Liver (tissue), 9 donors: ENCODE data around the gene TFB2M. TPM values are rescaled to one million over a fixed set of nuclear protein-coding genes. Genes with fewer than 3 reads are reported as not detected.

Source experiments
- DNase-seq: peaks from one replicate; pipeline ENCODE4 v3.0.0-alpha.2; 2017; ENCODE audit warnings: low spot score
- H3K27ac ChIP-seq, 2 donors: one replicate each; pipeline ENCODE4 v1.7.0; 2013; ENCODE audit warnings: inconsistent platforms in 2 of 2, low read length in 2 of 2, control low read depth in 1 of 2, low read depth in 1 of 2, mild to moderate bottlenecking in 1 of 2
- H3K27me3 ChIP-seq, 4 donors: one replicate each; pipeline versions ENCODE4 v1.6.1 to v1.7.0; 2013; ENCODE audit warnings: low read length in 3 of 4, inconsistent platforms in 1 of 4, mild to moderate bottlenecking in 1 of 4, moderate library complexity in 1 of 4; ENCODE audit not compliant: control insufficient read depth in 4 of 4, insufficient read depth in 4 of 4
- H3K36me3 ChIP-seq, 4 donors: one replicate each; pipeline versions ENCODE4 v1.6.1 to v1.7.0; 2013; ENCODE audit warnings: low read length in 3 of 4, mild to moderate bottlenecking in 3 of 4, low read depth in 1 of 4, moderate library complexity in 1 of 4; ENCODE audit not compliant: control insufficient read depth in 4 of 4, insufficient read depth in 3 of 4
- H3K4me1 ChIP-seq, 4 donors: one replicate each; pipeline versions ENCODE4 v1.6.1 to v1.7.0; 2013; ENCODE audit warnings: low read length in 3 of 4, mild to moderate bottlenecking in 3 of 4, moderate library complexity in 1 of 4; ENCODE audit not compliant: control insufficient read depth in 4 of 4, insufficient read depth in 4 of 4
- H3K4me3 ChIP-seq, 3 donors: one replicate each; pipeline versions ENCODE4 v1.6.1 to v1.7.0; 2013; ENCODE audit warnings: low read length in 3 of 3, control low read depth in 1 of 3, low read depth in 1 of 3, mild to moderate bottlenecking in 1 of 3
- H3K9ac ChIP-seq, 2 donors: one replicate each; pipeline ENCODE4 v1.7.0; 2013; ENCODE audit warnings: low read length in 2 of 2, mild to moderate bottlenecking in 2 of 2, moderate library complexity in 2 of 2, control low read depth in 1 of 2, low read depth in 1 of 2
- H3K9me3 ChIP-seq, 4 donors: one replicate each; pipeline versions ENCODE4 v1.6.1 to v1.7.0; 2013; ENCODE audit warnings: low read length in 3 of 4; ENCODE audit not compliant: control insufficient read depth in 4 of 4
- GABPA ChIP-seq, 2 donors: IDR thresholded peaks in 1 of 2; conservative IDR thresholded peaks in 1 of 2; 2 replicates each; pipeline ENCODE4 v1.6.1; 2016; ENCODE audit warnings: antibody characterized with exemption in 2 of 2, mild to moderate bottlenecking in 1 of 2, moderate library complexity in 1 of 2
- HNF4A ChIP-seq, 2 donors: conservative IDR thresholded peaks; 2 replicates each; pipeline ENCODE4 v1.6.1; 2016; ENCODE audit warnings: antibody characterized with exemption in 2 of 2, mild to moderate bottlenecking in 2 of 2
- JUND ChIP-seq, 2 donors: IDR thresholded peaks; 2 replicates each; pipeline ENCODE4 v1.6.1; 2016; ENCODE audit warnings: antibody characterized with exemption in 2 of 2
- NR2F2 ChIP-seq: IDR thresholded peaks from 2 replicates; pipeline ENCODE4 v1.6.1; 2016; ENCODE audit warnings: antibody characterized with exemption
- RAD21 ChIP-seq, 2 donors: IDR thresholded peaks; 2 replicates each; pipeline ENCODE4 v1.6.1; 2016; ENCODE audit warnings: antibody characterized with exemption in 2 of 2, mild to moderate bottlenecking in 2 of 2
- SP1 ChIP-seq: IDR thresholded peaks from 2 replicates; pipeline ENCODE4 v1.6.1; 2018; ENCODE audit warnings: antibody characterized with exemption, mild to moderate bottlenecking
- TAF1 ChIP-seq: conservative IDR thresholded peaks from 2 replicates; pipeline ENCODE4 v1.6.1; 2016; ENCODE audit warnings: antibody characterized with exemption, mild to moderate bottlenecking
- YY1 ChIP-seq: IDR thresholded peaks from 2 replicates; pipeline ENCODE4 v1.6.1; 2016; ENCODE audit warnings: antibody characterized with exemption, mild to moderate bottlenecking
- WGBS: extraction: QIAGEN DNeasy Blood & Tissue Kit; methylation state at CpG from one replicate; pipeline ENCODE4 v1.1.7; 2013; 5-methylcytosine and 5-hydroxymethylcytosine counted together
- polyA plus RNA-seq, 2 donors: library from polyadenylated mRNA; stranded (reverse) in 1 of 2; unstranded in 1 of 2; fragments of 200-250 nt in 1 of 2; fragments of >200 nt in 1 of 2; fragmentation: Nextera tagmentation in 1 of 2; extraction: Ambion mirVana in 1 of 2; gene quantifications; one replicate each; pipeline versions ENCODE4 v1.2.1 to v1.2.3, GENCODE V29; 2013 to 2015
- total RNA-seq, 2 donors: library from RNA; depleted of rRNA; stranded (reverse); fragments of >200 nt; gene quantifications; one replicate each; pipeline ENCODE4 v1.2.3, GENCODE V29; 2014
- TF ChIP-seq, protein P1 (sequence below): IDR thresholded peaks from 2 replicates; pipeline ENCODE4 v1.6.1; 2016; ENCODE audit warnings: antibody characterized with exemption, mild to moderate bottlenecking
- TF ChIP-seq, protein P2 (sequence below): IDR thresholded peaks from 2 replicates; pipeline ENCODE4 v1.6.1; 2016; ENCODE audit warnings: antibody characterized with exemption
- TF ChIP-seq, protein P3 (sequence below): fragments of 150-350 bp; IDR thresholded peaks from 2 replicates; pipeline ENCODE4 v1.5.1; 2017; ENCODE audit warnings: improper control_type of control experiment, low read depth, low read length; ENCODE audit not compliant: missing input control
- TF ChIP-seq, protein P4 (sequence below): IDR thresholded peaks from 2 replicates; pipeline ENCODE4 v1.6.1; 2016; ENCODE audit warnings: antibody characterized with exemption
- donor health status: healthy.
- donor health status: healthy.
- donor health status: healthy.
- donor health status: healthy.
- donor health status: healthy.

TFB2M gene
- total and polyA plus RNA-seq, 4 donors = 15.0 to 26.4 (median 23.5) TPM

DNA sequence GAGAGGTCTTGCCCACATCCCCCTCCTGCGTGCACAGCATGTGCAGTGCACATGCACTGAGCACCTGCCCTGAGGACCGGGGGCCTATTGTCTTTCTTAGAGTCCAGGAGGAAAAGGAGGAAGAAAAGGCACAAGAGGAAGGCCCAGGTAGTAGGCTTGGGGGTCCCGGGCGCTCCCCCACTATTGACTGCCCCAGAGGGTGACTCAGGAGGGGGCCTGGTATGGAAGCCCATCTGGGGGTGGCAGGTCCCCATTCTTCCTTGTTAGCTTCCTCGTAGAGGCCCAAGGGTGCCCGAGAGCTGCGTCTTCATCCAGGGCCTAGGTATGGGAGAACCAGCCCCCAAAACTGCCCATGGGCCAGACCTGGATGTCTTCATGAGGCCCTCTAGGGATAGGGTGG, 54.9 kb downstream of the TFB2M start (continued):
- TF ChIP-seq, protein P1, sequence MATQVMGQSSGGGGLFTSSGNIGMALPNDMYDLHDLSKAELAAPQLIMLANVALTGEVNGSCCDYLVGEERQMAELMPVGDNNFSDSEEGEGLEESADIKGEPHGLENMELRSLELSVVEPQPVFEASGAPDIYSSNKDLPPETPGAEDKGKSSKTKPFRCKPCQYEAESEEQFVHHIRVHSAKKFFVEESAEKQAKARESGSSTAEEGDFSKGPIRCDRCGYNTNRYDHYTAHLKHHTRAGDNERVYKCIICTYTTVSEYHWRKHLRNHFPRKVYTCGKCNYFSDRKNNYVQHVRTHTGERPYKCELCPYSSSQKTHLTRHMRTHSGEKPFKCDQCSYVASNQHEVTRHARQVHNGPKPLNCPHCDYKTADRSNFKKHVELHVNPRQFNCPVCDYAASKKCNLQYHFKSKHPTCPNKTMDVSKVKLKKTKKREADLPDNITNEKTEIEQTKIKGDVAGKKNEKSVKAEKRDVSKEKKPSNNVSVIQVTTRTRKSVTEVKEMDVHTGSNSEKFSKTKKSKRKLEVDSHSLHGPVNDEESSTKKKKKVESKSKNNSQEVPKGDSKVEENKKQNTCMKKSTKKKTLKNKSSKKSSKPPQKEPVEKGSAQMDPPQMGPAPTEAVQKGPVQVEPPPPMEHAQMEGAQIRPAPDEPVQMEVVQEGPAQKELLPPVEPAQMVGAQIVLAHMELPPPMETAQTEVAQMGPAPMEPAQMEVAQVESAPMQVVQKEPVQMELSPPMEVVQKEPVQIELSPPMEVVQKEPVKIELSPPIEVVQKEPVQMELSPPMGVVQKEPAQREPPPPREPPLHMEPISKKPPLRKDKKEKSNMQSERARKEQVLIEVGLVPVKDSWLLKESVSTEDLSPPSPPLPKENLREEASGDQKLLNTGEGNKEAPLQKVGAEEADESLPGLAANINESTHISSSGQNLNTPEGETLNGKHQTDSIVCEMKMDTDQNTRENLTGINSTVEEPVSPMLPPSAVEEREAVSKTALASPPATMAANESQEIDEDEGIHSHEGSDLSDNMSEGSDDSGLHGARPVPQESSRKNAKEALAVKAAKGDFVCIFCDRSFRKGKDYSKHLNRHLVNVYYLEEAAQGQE = no peak
- TF ChIP-seq TAF1 (no peak), JUND (IDR thresholded peaks at IDR 0.05) (no peak)

DNA sequence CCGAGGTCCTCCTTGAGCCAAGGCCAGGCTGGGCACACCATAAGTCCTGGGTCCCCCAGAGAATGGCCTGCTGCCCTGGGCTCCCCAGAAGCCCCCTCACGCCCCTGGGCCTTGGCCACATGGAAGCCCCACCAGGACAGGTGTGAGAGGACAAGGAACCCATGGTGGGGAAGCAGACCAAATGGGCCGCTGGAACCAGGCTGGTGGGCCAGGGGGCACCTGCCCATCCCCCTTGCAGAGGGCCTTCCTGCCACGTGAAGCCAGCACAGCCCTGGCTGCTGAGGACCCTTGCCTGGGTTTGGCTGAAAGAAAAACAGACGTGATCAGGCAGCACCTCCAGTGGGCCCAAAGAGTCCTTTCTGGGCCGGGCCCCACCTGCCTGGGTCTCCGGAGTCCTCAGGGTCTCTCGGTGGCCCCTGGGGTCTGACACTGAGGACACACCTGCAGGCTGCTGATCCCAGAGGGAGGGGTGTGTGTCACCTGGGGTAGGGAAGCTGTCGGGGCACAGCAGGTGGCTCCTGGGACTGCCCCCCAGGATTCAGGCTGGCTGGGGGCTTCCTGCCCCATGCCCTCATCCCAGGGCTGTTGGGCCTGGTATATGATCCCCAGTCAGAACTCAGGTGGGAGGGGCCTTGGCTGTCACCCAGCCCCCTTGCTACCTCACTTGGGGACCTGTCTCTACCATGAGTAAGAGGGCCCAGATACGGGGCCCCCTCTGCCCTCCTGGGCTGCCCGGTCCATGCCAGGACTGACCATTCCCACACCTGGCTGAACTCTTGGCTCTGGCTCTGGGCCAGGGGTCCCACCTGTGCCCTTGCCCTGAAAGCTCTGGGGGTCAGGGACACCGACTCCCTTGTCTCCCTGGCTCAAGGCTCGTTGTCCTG, 55.7 kb downstream of the TFB2M start:
- Histone ChIP-seq H3K36me3 (no peaks in the 10 kb centered on the region), H3K4me3 (no peak overlapping the region), H3K27me3 (no peaks in the 10 kb centered on the region), H3K27ac (no peak overlapping the region), H3K9me3 (peaks cover 2 to 11% (median 8%) of the 10 kb centered on the region in 4 donors), H3K4me1 (peaks cover 0 to 14% (median 6%) of the 10 kb centered on the region in 4 donors), H3K9ac (no peak overlapping the region)
- no peak for DNase-seq
- TF ChIP-seq TAF1 = no peak
- TF ChIP-seq YY1 = no peak
- no peak for TF ChIP-seq NR2F2
- no peak for TF ChIP-seq GABPA (IDR thresholded peaks at IDR 0.05 in 1 of 2, conservative IDR thresholded peaks at IDR 0.05 in 1 of 2)
- no peak for TF ChIP-seq SP1
- TF ChIP-seq, protein P2, sequence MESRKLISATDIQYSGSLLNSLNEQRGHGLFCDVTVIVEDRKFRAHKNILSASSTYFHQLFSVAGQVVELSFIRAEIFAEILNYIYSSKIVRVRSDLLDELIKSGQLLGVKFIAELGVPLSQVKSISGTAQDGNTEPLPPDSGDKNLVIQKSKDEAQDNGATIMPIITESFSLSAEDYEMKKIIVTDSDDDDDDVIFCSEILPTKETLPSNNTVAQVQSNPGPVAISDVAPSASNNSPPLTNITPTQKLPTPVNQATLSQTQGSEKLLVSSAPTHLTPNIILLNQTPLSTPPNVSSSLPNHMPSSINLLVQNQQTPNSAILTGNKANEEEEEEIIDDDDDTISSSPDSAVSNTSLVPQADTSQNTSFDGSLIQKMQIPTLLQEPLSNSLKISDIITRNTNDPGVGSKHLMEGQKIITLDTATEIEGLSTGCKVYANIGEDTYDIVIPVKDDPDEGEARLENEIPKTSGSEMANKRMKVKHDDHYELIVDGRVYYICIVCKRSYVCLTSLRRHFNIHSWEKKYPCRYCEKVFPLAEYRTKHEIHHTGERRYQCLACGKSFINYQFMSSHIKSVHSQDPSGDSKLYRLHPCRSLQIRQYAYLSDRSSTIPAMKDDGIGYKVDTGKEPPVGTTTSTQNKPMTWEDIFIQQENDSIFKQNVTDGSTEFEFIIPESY = no peak
- no peak for TF ChIP-seq RAD21 (IDR thresholded peaks at IDR 0.05)
- TF ChIP-seq, protein P3, sequence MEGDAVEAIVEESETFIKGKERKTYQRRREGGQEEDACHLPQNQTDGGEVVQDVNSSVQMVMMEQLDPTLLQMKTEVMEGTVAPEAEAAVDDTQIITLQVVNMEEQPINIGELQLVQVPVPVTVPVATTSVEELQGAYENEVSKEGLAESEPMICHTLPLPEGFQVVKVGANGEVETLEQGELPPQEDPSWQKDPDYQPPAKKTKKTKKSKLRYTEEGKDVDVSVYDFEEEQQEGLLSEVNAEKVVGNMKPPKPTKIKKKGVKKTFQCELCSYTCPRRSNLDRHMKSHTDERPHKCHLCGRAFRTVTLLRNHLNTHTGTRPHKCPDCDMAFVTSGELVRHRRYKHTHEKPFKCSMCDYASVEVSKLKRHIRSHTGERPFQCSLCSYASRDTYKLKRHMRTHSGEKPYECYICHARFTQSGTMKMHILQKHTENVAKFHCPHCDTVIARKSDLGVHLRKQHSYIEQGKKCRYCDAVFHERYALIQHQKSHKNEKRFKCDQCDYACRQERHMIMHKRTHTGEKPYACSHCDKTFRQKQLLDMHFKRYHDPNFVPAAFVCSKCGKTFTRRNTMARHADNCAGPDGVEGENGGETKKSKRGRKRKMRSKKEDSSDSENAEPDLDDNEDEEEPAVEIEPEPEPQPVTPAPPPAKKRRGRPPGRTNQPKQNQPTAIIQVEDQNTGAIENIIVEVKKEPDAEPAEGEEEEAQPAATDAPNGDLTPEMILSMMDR = no peak
- TF ChIP-seq, protein P4, sequence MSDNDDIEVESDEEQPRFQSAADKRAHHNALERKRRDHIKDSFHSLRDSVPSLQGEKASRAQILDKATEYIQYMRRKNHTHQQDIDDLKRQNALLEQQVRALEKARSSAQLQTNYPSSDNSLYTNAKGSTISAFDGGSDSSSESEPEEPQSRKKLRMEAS = no peak
- no peak for TF ChIP-seq HNF4A (conservative IDR thresholded peaks at IDR 0.05)
- 87% methylated on average over 13 of the region's 13 CpGs for WGBS
